ENCODE results near the gene GOLGA6L7.

DNA sequence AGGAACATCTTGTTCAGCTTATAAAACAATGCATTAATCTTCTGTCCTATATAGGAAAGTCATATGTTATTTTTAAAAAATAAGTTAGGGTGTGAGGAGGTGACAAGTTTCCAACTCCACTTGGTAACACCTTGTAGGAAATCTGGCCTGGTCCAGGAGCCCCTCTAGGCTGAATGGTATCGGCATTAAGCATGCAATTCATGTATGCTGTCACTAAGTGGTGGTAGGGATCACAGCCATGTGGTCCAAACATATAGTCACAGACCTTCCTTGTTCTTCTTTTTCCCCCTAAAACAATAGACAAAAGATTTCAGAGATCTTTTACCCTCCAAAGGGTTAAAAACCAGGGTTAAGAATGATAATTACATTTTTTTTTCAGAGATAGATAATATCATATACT is 33.2 kb upstream of the GOLGA6L7 start:
- TF ChIP-seq, protein P1, sequence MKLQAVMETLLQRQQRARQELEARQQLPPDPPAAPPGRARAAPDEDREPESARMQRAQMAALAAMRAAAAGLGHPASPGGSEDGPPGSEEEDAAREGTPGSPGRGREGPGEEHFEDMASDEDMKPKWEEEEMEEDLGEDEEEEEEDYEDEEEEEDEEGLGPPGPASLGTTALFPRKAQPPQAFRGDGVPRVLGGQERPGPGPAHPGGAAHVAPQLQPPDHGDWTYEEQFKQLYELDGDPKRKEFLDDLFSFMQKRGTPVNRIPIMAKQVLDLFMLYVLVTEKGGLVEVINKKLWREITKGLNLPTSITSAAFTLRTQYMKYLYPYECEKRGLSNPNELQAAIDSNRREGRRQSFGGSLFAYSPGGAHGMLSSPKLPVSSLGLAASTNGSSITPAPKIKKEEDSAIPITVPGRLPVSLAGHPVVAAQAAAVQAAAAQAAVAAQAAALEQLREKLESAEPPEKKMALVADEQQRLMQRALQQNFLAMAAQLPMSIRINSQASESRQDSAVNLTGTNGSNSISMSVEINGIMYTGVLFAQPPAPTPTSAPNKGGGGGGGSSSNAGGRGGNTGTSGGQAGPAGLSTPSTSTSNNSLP (IDR thresholded peaks at IDR 0.05; ENCODE audit: low read depth, low read length), result no peak
- TF ChIP-seq, protein P2, sequence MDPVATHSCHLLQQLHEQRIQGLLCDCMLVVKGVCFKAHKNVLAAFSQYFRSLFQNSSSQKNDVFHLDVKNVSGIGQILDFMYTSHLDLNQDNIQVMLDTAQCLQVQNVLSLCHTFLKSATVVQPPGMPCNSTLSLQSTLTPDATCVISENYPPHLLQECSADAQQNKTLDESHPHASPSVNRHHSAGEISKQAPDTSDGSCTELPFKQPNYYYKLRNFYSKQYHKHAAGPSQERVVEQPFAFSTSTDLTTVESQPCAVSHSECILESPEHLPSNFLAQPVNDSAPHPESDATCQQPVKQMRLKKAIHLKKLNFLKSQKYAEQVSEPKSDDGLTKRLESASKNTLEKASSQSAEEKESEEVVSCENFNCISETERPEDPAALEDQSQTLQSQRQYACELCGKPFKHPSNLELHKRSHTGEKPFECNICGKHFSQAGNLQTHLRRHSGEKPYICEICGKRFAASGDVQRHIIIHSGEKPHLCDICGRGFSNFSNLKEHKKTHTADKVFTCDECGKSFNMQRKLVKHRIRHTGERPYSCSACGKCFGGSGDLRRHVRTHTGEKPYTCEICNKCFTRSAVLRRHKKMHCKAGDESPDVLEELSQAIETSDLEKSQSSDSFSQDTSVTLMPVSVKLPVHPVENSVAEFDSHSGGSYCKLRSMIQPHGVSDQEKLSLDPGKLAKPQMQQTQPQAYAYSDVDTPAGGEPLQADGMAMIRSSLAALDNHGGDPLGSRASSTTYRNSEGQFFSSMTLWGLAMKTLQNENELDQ (CRISPR knock-in tag; IDR thresholded peaks at IDR 0.05; ENCODE audit: borderline replicate concordance), result no peak

Data from HepG2 (cell line).